AG04450 (cell line): Measurements from ENCODE around the gene RPS14. TPM values are rescaled to one million over a fixed set of nuclear protein-coding genes. Genes with fewer than 3 reads are reported as not detected.

Experiments used
- CTCF ChIA-PET: fragments of 300-600, 350-600 bp; formaldehyde crosslinking; extraction: SDS; loops from one replicate; lab custom pipeline; 2022; ENCODE audit warnings: antibody characterized with exemption, inconsistent platforms; lab: Charles Lee
- POLR2A ChIA-PET: fragments of 350-600 bp; formaldehyde crosslinking; extraction: SDS; loops from one replicate; lab custom pipeline; 2021; ENCODE audit warnings: antibody characterized with exemption, inconsistent platforms; lab: Yijun Ruan, JAX
- DNase-seq: peaks from one replicate; pipeline ENCODE4 v3.0.0-alpha.2; 2011; ENCODE audit warnings: low read depth, low spot score
- H3K27ac ChIP-seq: one replicate; pipeline ENCODE4 v1.5.1; 2012; ENCODE audit warnings: low read depth, low read length, control low read depth
- H3K27me3 ChIP-seq: one replicate; pipeline ENCODE4 v1.6.0; 2012; ENCODE audit warnings: low read length; ENCODE audit not compliant: control insufficient read depth, insufficient read depth
- H3K4me3 ChIP-seq: 2 replicates; pipeline ENCODE4 v1.5.1; 2011; ENCODE audit warnings: mild to moderate bottlenecking, low read depth, low read length, control low read depth
- H3K9me3 ChIP-seq: 2 replicates; pipeline ENCODE4 v1.5.1; 2012; ENCODE audit warnings: low read length; ENCODE audit not compliant: control insufficient read depth, insufficient read depth
- polyA plus RNA-seq: library from polyadenylated mRNA; depleted of rRNA; stranded (reverse); fragments of >200 nt; gene quantifications from 2 replicates; pipeline ENCODE4 v1.2.3, GENCODE V29; 2011
- TF ChIP-seq, protein P1 (sequence below): IDR thresholded peaks from 2 replicates; pipeline ENCODE4 v1.5.1; 2011; ENCODE audit warnings: low read depth, low read length, control low read depth, inconsistent platforms

RPS14 gene
- polyA plus RNA-seq, 1 experiment, result 3,620 TPM

DNA sequence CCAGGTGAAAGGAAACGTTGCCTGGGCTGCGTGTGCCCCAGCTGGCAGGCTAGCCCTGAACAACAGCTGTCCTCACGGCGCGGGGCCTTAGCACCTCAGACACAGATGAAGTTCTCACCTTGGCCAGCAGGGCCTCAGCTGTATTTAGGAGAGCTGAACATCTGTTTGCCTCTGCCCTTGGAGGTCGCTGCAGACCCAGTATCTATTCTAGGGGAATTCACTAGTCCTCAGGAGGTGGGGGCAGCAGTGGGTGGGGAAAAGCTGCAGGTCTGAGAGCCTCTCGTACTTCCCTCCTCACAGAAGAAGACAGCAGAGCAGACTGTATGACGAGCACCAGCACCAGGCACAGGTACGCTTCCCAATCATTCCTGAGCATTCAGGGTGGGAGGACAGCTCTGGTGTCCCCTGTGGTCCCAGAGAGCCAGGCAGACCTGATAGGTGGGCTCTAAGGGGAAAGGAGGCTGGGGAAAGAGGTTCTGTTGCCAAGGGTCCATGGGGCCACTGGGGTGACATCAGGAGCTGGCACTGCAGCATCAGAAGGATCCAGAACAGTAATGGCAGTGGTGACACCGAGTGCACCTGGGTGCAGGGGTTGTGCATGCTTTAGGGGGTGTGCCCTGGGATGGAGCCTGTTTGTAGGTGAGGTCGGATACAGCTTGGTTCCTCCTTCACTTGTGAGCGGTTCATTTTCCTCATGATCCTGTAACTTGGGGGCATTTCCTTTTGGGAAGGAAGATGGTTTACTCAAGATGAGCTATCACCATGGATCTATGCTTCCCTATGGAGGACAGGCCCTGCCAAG is 50.6 kb downstream of the RPS14 start:
- no peaks in the 10 kb centered on the region for H3K9me3 ChIP-seq
- H3K4me3 ChIP-seq, result no peak overlapping the region
- no peak for DNase-seq
- no peaks in the 10 kb centered on the region for H3K27me3 ChIP-seq
- CTCF ChIA-PET, result interaction anchor here (0.7 to 1.5 kb wide), 2 partner anchors 10 to 21 kb away, joined by 3 to 6 read pairs; no protein-coding TSS in a partner anchor
- POLR2A ChIA-PET, result interaction anchor here (1.2 kb wide), 2 partner anchors 20 to 40 kb away, joined by 3 to 4 read pairs; no protein-coding TSS in a partner anchor
- peak overlapping the region; percentile 47 for H3K27ac ChIP-seq
- TF ChIP-seq, protein P1, sequence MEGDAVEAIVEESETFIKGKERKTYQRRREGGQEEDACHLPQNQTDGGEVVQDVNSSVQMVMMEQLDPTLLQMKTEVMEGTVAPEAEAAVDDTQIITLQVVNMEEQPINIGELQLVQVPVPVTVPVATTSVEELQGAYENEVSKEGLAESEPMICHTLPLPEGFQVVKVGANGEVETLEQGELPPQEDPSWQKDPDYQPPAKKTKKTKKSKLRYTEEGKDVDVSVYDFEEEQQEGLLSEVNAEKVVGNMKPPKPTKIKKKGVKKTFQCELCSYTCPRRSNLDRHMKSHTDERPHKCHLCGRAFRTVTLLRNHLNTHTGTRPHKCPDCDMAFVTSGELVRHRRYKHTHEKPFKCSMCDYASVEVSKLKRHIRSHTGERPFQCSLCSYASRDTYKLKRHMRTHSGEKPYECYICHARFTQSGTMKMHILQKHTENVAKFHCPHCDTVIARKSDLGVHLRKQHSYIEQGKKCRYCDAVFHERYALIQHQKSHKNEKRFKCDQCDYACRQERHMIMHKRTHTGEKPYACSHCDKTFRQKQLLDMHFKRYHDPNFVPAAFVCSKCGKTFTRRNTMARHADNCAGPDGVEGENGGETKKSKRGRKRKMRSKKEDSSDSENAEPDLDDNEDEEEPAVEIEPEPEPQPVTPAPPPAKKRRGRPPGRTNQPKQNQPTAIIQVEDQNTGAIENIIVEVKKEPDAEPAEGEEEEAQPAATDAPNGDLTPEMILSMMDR, result peak; percentile 40

DNA sequence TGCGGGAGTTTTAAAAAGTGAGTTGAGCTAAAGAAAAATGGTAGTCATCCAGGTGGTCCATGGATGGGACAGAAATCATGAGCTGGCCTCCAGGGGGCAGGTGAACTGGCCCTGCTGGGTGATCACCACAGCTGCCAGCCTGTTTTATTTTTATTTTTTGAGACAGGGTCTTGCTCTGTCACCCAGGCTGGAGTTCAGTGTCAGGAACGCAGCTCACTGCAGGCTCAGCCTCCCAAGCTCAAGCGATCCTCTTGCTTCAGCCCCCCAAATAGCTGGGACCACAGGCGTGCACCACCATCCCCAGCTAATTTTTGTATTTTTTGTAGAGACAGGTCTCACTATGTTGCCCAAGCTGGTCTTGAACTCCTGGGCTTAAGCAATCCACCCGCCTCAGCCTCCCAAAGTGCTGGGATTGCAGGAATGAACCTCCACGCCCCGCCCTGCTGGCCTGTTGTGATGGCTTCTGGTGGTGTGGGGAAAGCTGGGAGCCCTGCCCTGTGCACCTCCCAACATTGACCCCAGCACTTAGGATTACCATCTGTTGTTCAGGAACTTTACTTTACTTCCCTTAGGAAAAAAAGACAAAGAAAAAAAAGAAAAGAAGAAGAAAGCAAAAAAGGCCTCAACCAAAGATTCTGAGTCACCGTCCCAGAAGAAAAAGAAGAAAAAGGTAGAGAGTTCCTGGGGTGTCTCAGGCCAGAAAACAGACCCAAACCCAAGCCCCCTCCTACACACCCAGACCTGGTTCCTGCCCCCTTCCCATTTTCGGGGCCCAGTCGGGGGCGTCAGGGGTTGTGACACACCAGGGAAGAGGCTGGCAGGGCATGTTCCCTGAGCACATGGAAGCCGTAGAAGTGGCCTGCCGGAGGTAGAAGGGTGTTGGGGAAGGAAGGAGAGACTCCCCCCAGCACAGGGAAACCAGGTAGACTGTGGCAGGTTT is 51.5 kb downstream of the RPS14 start:
- ChIA-PET CTCF (interaction anchor here (0.8 to 1.7 kb wide), 3 partner anchors 20 to 125 kb away, joined by 3 to 6 read pairs (median 6); no protein-coding TSS in a partner anchor), POLR2A (interaction anchor here (0.5 to 0.7 kb wide), 3 partner anchors 19 to 39 kb away, joined by 3 read pairs; no protein-coding TSS in a partner anchor)
- H3K4me3 ChIP-seq, result no peak overlapping the region
- H3K9me3 ChIP-seq, result no peaks in the 10 kb centered on the region
- DNase-seq, result no peak
- H3K27me3 ChIP-seq, result no peaks in the 10 kb centered on the region
- H3K27ac ChIP-seq, result no peak overlapping the region
- TF ChIP-seq, protein P1, result no peak

DNA sequence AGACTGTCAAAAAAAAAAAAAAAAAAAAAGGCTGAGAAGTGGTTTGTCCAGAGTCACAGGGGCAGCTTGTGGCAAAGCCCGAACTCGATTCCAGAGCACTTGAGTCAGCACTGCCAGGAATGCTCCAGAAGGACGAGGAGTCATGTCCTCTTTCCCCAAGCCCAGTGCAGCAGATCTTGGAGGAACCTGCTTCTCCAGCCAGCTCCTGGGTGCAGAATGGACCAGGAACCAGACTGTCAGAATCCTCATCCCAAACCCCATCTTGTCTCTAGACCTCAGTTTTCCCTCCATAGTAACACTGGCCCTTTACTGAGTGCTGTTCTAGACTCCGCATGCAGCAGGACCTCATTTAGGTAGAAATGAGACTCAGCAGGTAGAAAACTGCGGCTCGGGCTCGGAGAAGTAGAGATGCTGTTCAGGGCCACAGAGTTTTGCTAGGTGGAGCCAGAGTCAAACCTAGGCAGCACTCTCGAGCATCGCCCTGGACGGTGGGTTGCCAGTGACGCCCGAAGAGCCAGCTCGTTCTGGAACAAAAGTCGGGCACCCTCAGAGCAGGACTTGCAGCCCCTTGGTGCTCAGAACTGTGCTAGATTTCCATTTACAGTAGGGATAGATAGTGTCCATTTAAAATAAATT is 52.3 kb downstream of the RPS14 start:
- ChIA-PET POLR2A (interaction anchor here (0.5 to 0.7 kb wide), 3 partner anchors 19 to 38 kb away, joined by 3 read pairs; no protein-coding TSS in a partner anchor), CTCF (interaction anchor here (0.8 to 1.7 kb wide), 2 partner anchors 48 to 125 kb away, joined by 3 to 6 read pairs; no protein-coding TSS in a partner anchor)
- Histone ChIP-seq H3K4me3 (no peak overlapping the region), H3K9me3 (no peaks in the 10 kb centered on the region), H3K27me3 (no peaks in the 10 kb centered on the region), H3K27ac (no peak overlapping the region)
- TF ChIP-seq, protein P1, result no peak
- no peak for DNase-seq

DNA sequence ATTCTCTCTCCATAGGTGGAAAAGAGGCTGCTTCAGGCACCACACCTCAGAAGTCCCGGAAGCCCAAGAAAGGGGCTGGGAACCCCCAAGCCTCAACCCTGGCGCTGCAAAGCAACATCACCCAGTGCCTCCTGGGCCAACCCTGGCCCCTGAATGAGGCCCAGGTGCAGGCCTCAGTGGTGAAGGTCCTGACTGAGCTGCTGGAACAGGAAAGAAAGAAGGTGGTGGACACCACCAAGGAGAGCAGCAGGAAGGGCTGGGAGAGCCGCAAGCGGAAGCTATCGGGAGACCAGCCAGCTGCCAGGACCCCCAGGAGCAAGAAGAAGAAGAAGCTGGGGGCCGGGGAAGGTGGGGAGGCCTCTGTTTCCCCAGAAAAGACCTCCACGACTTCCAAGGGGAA is 53.3 kb downstream of the RPS14 start:
- DNase-seq, result no peak
- H3K9me3 ChIP-seq, result no peaks in the 10 kb centered on the region
- no peak overlapping the region for H3K27ac ChIP-seq
- TF ChIP-seq, protein P1, result no peak
- no peaks in the 10 kb centered on the region for H3K27me3 ChIP-seq
- ChIA-PET CTCF (no interaction called here), POLR2A (no interaction called here)
- H3K4me3 ChIP-seq, result no peak overlapping the region
